Jurkat, Clone E6-1 (cell line): ENCODE data around the gene ARHGAP26.

ENCODE experiments used
- DNase-seq: peaks from one replicate; pipeline ENCODE4 v3.0.0-alpha.2; 2011; ENCODE audit warnings: low read depth, low spot score
- H3K4me3 ChIP-seq: 2 replicates; pipeline ENCODE4 v1.5.1; 2011; ENCODE audit warnings: mild to moderate bottlenecking, low read length, control low read depth, moderate library complexity

ARHGAP26 gene

GRCh38 chr5:142807372-142807911 lies 37.3 kb downstream of the ARHGAP26 start:
- no peak for DNase-seq
- no peak overlapping the region for H3K4me3 ChIP-seq

- no peak for DNase-seq
- no peak overlapping the region for H3K4me3 ChIP-seq
These were observed 38.9 kb downstream of the ARHGAP26 start for GRCh38 chr5:142808878-142809598.

- no peak overlapping the region for H3K4me3 ChIP-seq
- no peak for DNase-seq
These were observed 39.9 kb downstream of the ARHGAP26 start for GRCh38 chr5:142810081-142810480.

GRCh38 chr5:142810743-142811290 lies 40.6 kb downstream of the ARHGAP26 start:
- H3K4me3 ChIP-seq, result no peak overlapping the region
- DNase-seq, result no peak

GRCh38 chr5:142811866-142812557 lies 41.8 kb downstream of the ARHGAP26 start:
- no peak for DNase-seq

GRCh38 chr5:142813220-142813619 lies 43.0 kb downstream of the ARHGAP26 start:
- DNase-seq, result no peak
- H3K4me3 ChIP-seq, result no peak overlapping the region

More at GRCh38 chr5:142811866-142812557, 41.8 kb downstream of the ARHGAP26 start:
- no peak overlapping the region for H3K4me3 ChIP-seq

GRCh38 chr5:142814122-142814521 lies 43.9 kb downstream of the ARHGAP26 start:
- DNase-seq, result no peak

GRCh38 chr5:142815469-142815868 lies 45.3 kb downstream of the ARHGAP26 start:
- no peak overlapping the region for H3K4me3 ChIP-seq
- no peak for DNase-seq

More at GRCh38 chr5:142814122-142814521, 43.9 kb downstream of the ARHGAP26 start:
- no peak overlapping the region for H3K4me3 ChIP-seq

GRCh38 chr5:142816531-142817430 lies 46.6 kb downstream of the ARHGAP26 start:
- no peak for DNase-seq
- no peak overlapping the region for H3K4me3 ChIP-seq

GRCh38 chr5:142817949-142818431 lies 47.8 kb downstream of the ARHGAP26 start:
- DNase-seq, result no peak

GRCh38 chr5:142819292-142819691 lies 49.1 kb downstream of the ARHGAP26 start:
- DNase-seq, result no peak

More at GRCh38 chr5:142817949-142818431, 47.8 kb downstream of the ARHGAP26 start:
- no peak overlapping the region for H3K4me3 ChIP-seq

GRCh38 chr5:142819825-142820224 lies 49.6 kb downstream of the ARHGAP26 start:
- DNase-seq, result no peak
- H3K4me3 ChIP-seq, result no peak overlapping the region

More at GRCh38 chr5:142819292-142819691, 49.1 kb downstream of the ARHGAP26 start:
- H3K4me3 ChIP-seq, result no peak overlapping the region

GRCh38 chr5:142820447-142820846 lies 50.3 kb downstream of the ARHGAP26 start:
- DNase-seq, result no peak
- H3K4me3 ChIP-seq, result no peak overlapping the region

- no peak for DNase-seq
- H3K4me3 ChIP-seq, result no peak overlapping the region
These were observed 51.0 kb downstream of the ARHGAP26 start for GRCh38 chr5:142821034-142821732.

- no peak overlapping the region for H3K4me3 ChIP-seq
- no peak for DNase-seq
These were observed 51.7 kb downstream of the ARHGAP26 start for GRCh38 chr5:142821733-142822487.

GRCh38 chr5:142823126-142823525 lies 52.9 kb downstream of the ARHGAP26 start:
- H3K4me3 ChIP-seq, result no peak overlapping the region
- DNase-seq, result no peak

GRCh38 chr5:142823806-142824205 lies 53.6 kb downstream of the ARHGAP26 start:
- no peak for DNase-seq
- no peak overlapping the region for H3K4me3 ChIP-seq

- no peak overlapping the region for H3K4me3 ChIP-seq
- DNase-seq, result no peak
These were observed 54.2 kb downstream of the ARHGAP26 start for GRCh38 chr5:142824391-142824790.
